Measurements from ENCODE around the gene HOXB5. TPM values are rescaled to one million over a fixed set of nuclear protein-coding genes. Genes with fewer than 3 reads are reported as not detected.

HOXB5 gene
- total RNA-seq, 1 experiment from 2014 or later = not detected

DNA sequence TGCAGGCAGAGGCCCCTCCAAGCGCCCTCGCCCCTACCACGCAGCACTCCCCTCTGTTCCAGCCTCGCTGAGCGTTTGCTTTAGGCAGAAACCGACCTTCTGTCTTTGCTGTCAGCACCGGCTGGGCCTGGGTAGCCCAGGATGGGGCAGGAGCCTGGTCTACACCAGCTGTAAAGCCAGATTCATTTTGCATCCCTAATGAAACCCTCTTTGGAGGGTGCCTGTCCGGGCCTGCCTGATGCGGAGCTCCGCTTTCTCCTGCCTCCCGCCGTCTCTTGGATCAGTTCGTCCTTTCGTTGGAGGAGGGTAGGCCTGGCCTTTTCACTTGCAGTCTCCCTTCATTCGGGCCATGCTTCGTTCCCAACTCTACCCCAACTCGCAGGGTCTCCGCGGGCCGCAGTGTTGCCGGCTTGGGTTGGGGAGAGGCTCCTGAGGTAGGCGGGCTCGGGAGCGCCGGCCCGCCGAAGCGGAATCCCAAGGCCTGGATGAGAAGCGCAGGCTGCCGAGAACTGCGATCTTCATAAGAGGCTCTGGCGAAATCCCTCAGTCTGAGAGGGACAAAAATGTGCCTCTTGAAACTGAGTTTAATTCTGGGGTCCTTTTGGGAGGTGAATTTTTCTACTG, 26.4 kb upstream of the HOXB5 start:
- H3K79me2 ChIP-seq (ENCODE audit: insufficient read depth, low read length) = no peaks in the 10 kb centered on the region
- no peak overlapping the region for H3K56ac ChIP-seq (ENCODE audit: insufficient read length, low read depth, low read length)
- no peak overlapping the region for H2BK20ac ChIP-seq (ENCODE audit: low read depth, low read length, poor library complexity, severe bottlenecking)
- no peaks in the 10 kb centered on the region for H4K20me1 ChIP-seq (ENCODE audit: control insufficient read depth, insufficient read depth, insufficient read length)
- H4K5ac ChIP-seq (ENCODE audit: insufficient read length, low read depth, low read length) = no peak overlapping the region
- no peak overlapping the region for H2AK5ac ChIP-seq (ENCODE audit: insufficient read length, low read length)
- H2BK5ac ChIP-seq (ENCODE audit: insufficient read length, low read length) = no peak overlapping the region
- H3K4ac ChIP-seq (ENCODE audit: low read depth, low read length) = no peak overlapping the region
- H3K9me3 Mint-ChIP-seq = peaks cover 3 to 29% of the 10 kb centered on the region in 2 experiments; a peak in 3 of 5 replicates
- H3K23me2 ChIP-seq (ENCODE audit: insufficient read length, low read depth, low read length, poor library complexity, severe bottlenecking) = peaks cover 2% of the 10 kb centered on the region
- H3K23ac ChIP-seq (ENCODE audit: insufficient read length, low read depth, low read length) = no peak overlapping the region
- no CpG with 5 or more reads among the region's 32 CpGs for WGBS (ENCODE audit: extremely low coverage, insufficient read length, low lambda C conversion rate)
- H4K8ac ChIP-seq (replicated peaks; ENCODE audit: insufficient read length, low read depth, low read length) = no peak overlapping the region
- H3K36me3 Mint-ChIP-seq (ENCODE audit: insufficient read depth in 1 of 3, low read depth in 3 of 3) = peaks cover 0 to 2% (median 0%) of the 10 kb centered on the region in 3 experiments; a peak in 1 of 7 replicates
- DNase-seq = peak; percentile 67
- peaks cover 0 to 14% of the 10 kb centered on the region in 2 experiments; a peak in 2 of 4 replicates for H3K4me1 Mint-ChIP-seq
- H3K27ac ChIP-seq (ENCODE audit: insufficient read length, low read depth, low read length) = no peak overlapping the region
- peaks cover 99% of the 10 kb centered on the region for H3K27me3 ChIP-seq (ENCODE audit: insufficient read depth, low read length)
- no peak overlapping the region; the same call in 1 of the 2 replicates for H3K14ac ChIP-seq (ENCODE audit: insufficient read depth, low read length)
- no peak overlapping the region for H3K18ac ChIP-seq (ENCODE audit: insufficient read length, low read depth, low read length)
- no peak overlapping the region for H3K4me3 Mint-ChIP-seq
- H2BK120ac ChIP-seq (ENCODE audit: low read depth, low read length, poor library complexity, severe bottlenecking) = no peak overlapping the region
- no peak overlapping the region for H2BK12ac ChIP-seq (ENCODE audit: insufficient read length, low read depth, low read length)
- no peak overlapping the region for H2AFZ ChIP-seq (ENCODE audit: low read length)
- H3K27me3 Mint-ChIP-seq (ENCODE audit: low read depth) = peaks cover 100% of the 10 kb centered on the region
- H4K91ac ChIP-seq (ENCODE audit: insufficient read length, low read depth, low read length) = no peak overlapping the region
- H3T11ph ChIP-seq (ENCODE audit: low read length) = no peak overlapping the region
- H3K9ac ChIP-seq (ENCODE audit: extremely low read depth, insufficient read length, low read length) = no peak overlapping the region
- H3K4me2 ChIP-seq (ENCODE audit: insufficient read depth, insufficient read length, low read length) = no peak overlapping the region
- H2BK15ac ChIP-seq (ENCODE audit: low read depth, low read length) = no peak overlapping the region
- H3K9me3 ChIP-seq (ENCODE audit: control insufficient read depth, low read depth, low read length) = no peaks in the 10 kb centered on the region
- TF ChIP-seq, protein P1, sequence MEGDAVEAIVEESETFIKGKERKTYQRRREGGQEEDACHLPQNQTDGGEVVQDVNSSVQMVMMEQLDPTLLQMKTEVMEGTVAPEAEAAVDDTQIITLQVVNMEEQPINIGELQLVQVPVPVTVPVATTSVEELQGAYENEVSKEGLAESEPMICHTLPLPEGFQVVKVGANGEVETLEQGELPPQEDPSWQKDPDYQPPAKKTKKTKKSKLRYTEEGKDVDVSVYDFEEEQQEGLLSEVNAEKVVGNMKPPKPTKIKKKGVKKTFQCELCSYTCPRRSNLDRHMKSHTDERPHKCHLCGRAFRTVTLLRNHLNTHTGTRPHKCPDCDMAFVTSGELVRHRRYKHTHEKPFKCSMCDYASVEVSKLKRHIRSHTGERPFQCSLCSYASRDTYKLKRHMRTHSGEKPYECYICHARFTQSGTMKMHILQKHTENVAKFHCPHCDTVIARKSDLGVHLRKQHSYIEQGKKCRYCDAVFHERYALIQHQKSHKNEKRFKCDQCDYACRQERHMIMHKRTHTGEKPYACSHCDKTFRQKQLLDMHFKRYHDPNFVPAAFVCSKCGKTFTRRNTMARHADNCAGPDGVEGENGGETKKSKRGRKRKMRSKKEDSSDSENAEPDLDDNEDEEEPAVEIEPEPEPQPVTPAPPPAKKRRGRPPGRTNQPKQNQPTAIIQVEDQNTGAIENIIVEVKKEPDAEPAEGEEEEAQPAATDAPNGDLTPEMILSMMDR (conservative IDR thresholded peaks at IDR 0.05) = no peak
- no peak overlapping the region for H3K27ac Mint-ChIP-seq
- no peaks in the 10 kb centered on the region for H3K4me1 ChIP-seq (ENCODE audit: insufficient read depth, low read length)
- no peaks in the 10 kb centered on the region for H3K79me1 ChIP-seq (ENCODE audit: insufficient read depth, low read depth, low read length, poor library complexity, severe bottlenecking)
